GM06990 (cell line): Measurements from ENCODE around the gene SVOPL.

Source experiments
- DNase-seq: peaks from one replicate; pipeline ENCODE4 v3.0.0-alpha.2; 2011; ENCODE audit not compliant: insufficient read length; ENCODE audit errors: extremely low read depth
- H3K27me3 ChIP-seq: replicated peaks from 2 replicates; pipeline ENCODE4 v1.6.0; 2011; ENCODE audit warnings: low read length; ENCODE audit not compliant: control insufficient read depth, insufficient read depth
- H3K36me3 ChIP-seq: 2 replicates; pipeline ENCODE4 v1.5.1; 2011; ENCODE audit warnings: low read length; ENCODE audit not compliant: control insufficient read depth, insufficient read depth
- H3K4me3 ChIP-seq: replicated peaks from 2 replicates; pipeline ENCODE4 v1.5.1; 2011; ENCODE audit warnings: low read depth, mild to moderate bottlenecking, control low read depth, low read length
- CTCF ChIP-seq: IDR thresholded peaks from 2 replicates; pipeline ENCODE4 v1.5.1; 2011; ENCODE audit warnings: low read length, control low read depth, mild to moderate bottlenecking, inconsistent platforms; ENCODE audit not compliant: insufficient read depth, poor library complexity, severe bottlenecking

The SVOPL gene

DNA sequence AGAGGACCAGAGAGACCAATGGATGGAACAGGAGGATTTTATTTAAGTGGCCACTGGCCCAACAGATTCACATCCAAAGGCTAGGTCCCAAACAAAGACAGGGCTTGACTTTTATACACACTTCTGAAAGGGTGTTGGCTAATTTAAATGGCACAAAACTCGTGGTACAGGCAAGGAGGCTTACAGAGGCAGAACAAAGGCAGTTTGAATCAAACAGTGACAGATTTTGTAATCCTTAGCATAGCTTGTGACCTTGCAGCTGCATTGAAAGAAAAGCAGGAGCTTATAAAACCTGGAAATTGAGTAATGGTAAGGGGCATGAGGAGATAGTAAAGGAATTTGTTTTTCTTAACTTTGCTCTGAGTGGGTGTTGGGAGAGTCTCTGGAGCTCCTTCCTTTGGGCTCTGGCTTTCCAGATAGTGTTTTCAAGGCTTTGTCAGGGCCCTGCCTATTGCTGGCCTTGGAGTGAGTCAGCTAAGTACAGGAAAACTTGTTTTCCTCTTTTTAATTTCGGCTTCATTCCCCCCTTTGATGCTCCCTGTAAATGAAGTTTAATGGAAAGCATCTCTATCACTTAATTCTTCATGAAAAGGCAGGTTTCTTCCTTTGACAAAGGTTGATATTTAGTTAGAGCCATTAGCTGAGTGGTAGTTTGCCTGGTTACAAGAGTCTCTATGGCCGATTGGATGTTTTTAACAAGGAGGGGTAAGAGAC is 144.2 kb downstream of the SVOPL start:
- no peaks in the 10 kb centered on the region for H3K27me3 ChIP-seq
- H3K4me3 ChIP-seq, result no peak overlapping the region
- DNase-seq, result no peak
- H3K36me3 ChIP-seq, result peaks cover 8% of the 10 kb centered on the region
- TF ChIP-seq CTCF, result no peak

DNA sequence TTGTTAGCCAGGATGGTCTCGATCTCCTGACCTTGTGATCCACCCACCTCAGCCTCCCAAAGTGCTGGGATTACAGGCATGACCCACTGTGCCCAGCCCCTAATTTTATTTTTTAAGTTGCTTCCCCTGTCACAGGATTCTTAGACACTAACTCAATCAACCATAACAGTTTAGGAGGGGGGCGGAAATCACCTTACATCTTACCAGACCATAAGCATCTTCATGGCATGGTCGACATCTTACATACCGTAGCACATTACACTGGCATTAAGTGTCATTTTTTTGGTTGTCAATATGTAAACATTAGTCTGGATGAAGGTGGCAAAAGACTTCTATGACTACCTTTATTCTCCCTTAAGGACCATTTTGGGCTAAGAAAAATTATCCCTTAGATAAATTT is 145.5 kb downstream of the SVOPL start:
- Histone ChIP-seq H3K36me3 (peaks cover 11% of the 10 kb centered on the region), H3K27me3 (no peaks in the 10 kb centered on the region), H3K4me3 (no peak overlapping the region)
- TF ChIP-seq CTCF, result no peak
- no peak for DNase-seq

DNA sequence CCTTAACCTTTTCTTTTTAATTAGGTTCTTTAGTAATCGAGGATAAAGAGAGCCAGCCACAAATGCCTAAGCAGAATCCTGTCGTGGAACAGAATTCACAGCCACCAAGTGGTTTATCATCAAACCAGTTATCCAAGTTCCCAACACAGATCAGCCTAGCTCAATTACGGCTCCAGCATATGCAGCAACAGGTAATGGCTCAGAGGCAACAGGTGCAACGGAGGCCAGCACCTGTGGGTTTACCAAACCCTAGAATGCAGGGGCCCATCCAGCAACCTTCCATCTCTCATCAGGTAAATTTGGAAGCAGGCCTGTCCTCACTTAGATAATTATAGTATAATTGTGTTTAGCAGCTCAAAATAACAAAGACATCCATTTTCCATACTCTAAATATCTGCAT is 146.5 kb downstream of the SVOPL start:
- peaks cover 11% of the 10 kb centered on the region for H3K36me3 ChIP-seq
- no peak for DNase-seq
- H3K27me3 ChIP-seq, result no peaks in the 10 kb centered on the region
- no peak overlapping the region for H3K4me3 ChIP-seq
- TF ChIP-seq CTCF, result no peak

DNA sequence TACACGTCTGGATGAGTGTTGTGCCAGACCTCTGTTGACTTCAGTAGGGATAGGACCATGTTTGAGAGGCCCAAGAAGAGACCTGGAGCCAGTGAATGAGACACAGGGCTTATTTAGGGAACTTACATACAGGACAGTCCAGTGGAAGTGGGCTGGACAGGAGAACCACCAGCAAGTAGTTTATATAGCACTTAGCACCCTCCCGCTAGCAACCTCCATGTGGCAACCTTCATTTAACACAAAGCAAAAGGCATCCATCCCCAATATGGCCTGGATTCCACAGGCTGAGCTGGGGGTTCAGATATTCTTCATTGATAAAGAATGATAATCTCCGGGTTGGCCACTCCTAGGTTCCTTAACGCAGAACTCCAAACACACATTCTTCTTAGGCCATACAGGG is 147.4 kb downstream of the SVOPL start:
- Histone ChIP-seq H3K4me3 (no peak overlapping the region), H3K27me3 (no peaks in the 10 kb centered on the region), H3K36me3 (peaks cover 11% of the 10 kb centered on the region)
- DNase-seq, result no peak
- TF ChIP-seq CTCF, result no peak

GRCh38 chr7:138551102-138551501 is 150.1 kb downstream of the SVOPL start:
- TF ChIP-seq CTCF, result no peak
- DNase-seq, result no peak
- Histone ChIP-seq H3K4me3 (no peak overlapping the region), H3K36me3 (peaks cover 8% of the 10 kb centered on the region), H3K27me3 (no peaks in the 10 kb centered on the region)

DNA sequence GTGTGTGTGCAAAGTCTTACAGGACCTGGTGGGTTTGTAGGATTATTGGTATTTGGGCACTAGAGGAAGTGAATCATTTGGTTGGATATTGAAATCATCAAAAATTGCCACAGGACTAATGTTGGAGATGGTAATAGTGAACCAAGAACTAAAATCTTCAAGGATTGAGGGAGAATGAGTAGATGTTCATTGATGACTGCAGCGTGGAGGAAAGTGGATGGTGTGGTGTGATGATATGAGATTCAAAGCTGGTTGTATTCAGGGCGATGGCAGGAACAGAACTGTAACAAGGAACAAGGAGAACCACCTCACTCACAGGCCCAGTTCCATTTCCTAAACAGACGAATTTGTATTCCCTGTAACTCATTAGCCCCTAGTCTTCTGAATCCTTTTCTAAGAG is 150.8 kb downstream of the SVOPL start:
- no peak for TF ChIP-seq CTCF
- DNase-seq, result no peak
- H3K27me3 ChIP-seq, result no peaks in the 10 kb centered on the region
- H3K4me3 ChIP-seq, result no peak overlapping the region
- H3K36me3 ChIP-seq, result peaks cover 7% of the 10 kb centered on the region
